ENCODE measurements around the gene ERMAP. TPM values are rescaled to one million over a fixed set of nuclear protein-coding genes. Genes with fewer than 3 reads are reported as not detected.
A peak's percentile ranks its signal among the peaks of the same experiment; 100 is the strongest.

ERMAP gene
- total and polyA plus RNA-seq, 9 of the 15 experiments (the other 6 are each of a cell fraction or from before 2014, with no cell fraction given): 8.0 to 31.4 (median 22.5) TPM

GRCh38 chr1:42817976-42818375 lies 1.1 kb downstream of the ERMAP start (continued):
- TF ChIP-seq U2AF2 (optimal IDR thresholded peaks at IDR 0.05; ENCODE audit: low read depth, low read length) (no peak), TEAD2 (tag; IDR thresholded peaks at IDR 0.05) (no peak), ZNF316 (IDR thresholded peaks at IDR 0.05) (no peak), TCF7 (IDR thresholded peaks at IDR 0.05; ENCODE audit: borderline replicate concordance) (no peak), ZNF3 (CRISPR knock-in tag; IDR thresholded peaks at IDR 0.05) (no peak), ZNF644 (tag; IDR thresholded peaks at IDR 0.05; ENCODE audit: low read depth) (no peak), MEF2D (tag; conservative IDR thresholded peaks at IDR 0.05; ENCODE audit: low read depth) (no peak), YBX1 (IDR thresholded peaks at IDR 0.05) (no peak), GMEB1 (CRISPR knock-in tag; IDR thresholded peaks at IDR 0.05) (no peak), TRIM28 (IDR thresholded peaks at IDR 0.05) (no peak)

- WGBS (ENCODE audit: insufficient coverage, low coverage, missing lambda C conversion rate): 17% methylated on average over 1 of the region's 1 CpG
- H2AFZ ChIP-seq (ENCODE audit: low read depth, low read length): peak overlapping the region; percentile 3; the same call in 1 of the 2 replicates
- H3K9me1 ChIP-seq (ENCODE audit: control insufficient read depth, insufficient read depth, low read length): no peaks in the 10 kb centered on the region
- H3K9me3 ChIP-seq (replicated peaks; ENCODE audit: control insufficient read depth, insufficient read depth, low read depth, low read length): no peaks in the 10 kb centered on the region
- ChIA-PET CTCF (ENCODE audit: low intra/inter-chr PET ratio) (no interaction called here), POLR2A (interaction anchor here (0.6 to 8.7 kb wide), 12 partner anchors 8 to 240 kb away, joined by 3 to 76 read pairs (median 4); partner anchors contain the start of gene ZNF691)
- no peak for FAIRE-seq
- ATAC-seq: no peak
- no peaks in the 10 kb centered on the region for H4K20me1 ChIP-seq (replicated peaks; ENCODE audit: control insufficient read depth, insufficient read depth, low read length)
- H3K9ac ChIP-seq (ENCODE audit: insufficient read depth in 1 of 2, low read depth in 2 of 2, low read length in 2 of 2): peak overlapping the region in 1 of 2 experiments; percentile 0; a peak in 2 of 4 replicates
- H3K79me2 ChIP-seq (ENCODE audit: control insufficient read depth, insufficient read depth, low read length): peaks cover 42% of the 10 kb centered on the region
- H3K27ac ChIP-seq (ENCODE audit: extremely low read depth, low read depth, low read length): peak overlapping the region; percentile 19; the same call in 2 of the 3 replicates
- no peaks in the 10 kb centered on the region for H3K27me3 ChIP-seq (ENCODE audit: control insufficient read depth in 2 of 2, insufficient read depth in 2 of 2, low read length in 2 of 2)
- no peak overlapping the region for H3K4me3 ChIP-seq
- BruUV-seq (replicated peaks): no TSS peak
- H3K36me3 ChIP-seq (ENCODE audit: control insufficient read depth, insufficient read depth, low read length): peaks cover 3% of the 10 kb centered on the region; the same call in 1 of the 3 replicates
- intact Hi-C loops (cut with micrococcal nuclease) (loop anchor here (5.0 kb wide), 1 partner anchor 141 kb away; no protein-coding TSS in a partner anchor), in situ Hi-C loops (cut with MboI) (no loop called here)
- H3K4me2 ChIP-seq (ENCODE audit: insufficient read depth, low read length): no peak overlapping the region; the same call in 1 of the 2 replicates
- DNase-seq (ENCODE audit: extremely low read depth in 1 of 4, low spot score in 3 of 4): peak in 1 of 4 experiments; percentile 55
- peaks cover 28 to 68% of the 10 kb centered on the region in 2 experiments for H3K4me1 ChIP-seq (replicated peaks in 1 of 2; ENCODE audit: control insufficient read depth in 2 of 2, insufficient read depth in 2 of 2, low read length in 2 of 2)
- TF ChIP-seq POLR2G (IDR thresholded peaks at IDR 0.05; ENCODE audit: low read depth, low read length) (no peak), ATF3 (IDR thresholded peaks at IDR 0.05) (no peak), ATF3 (CRISPR knock-in tag; conservative IDR thresholded peaks at IDR 0.05) (0 out of 2 replicates have a peak, but pooled peaks have one; percentile 20), ZNF175 (CRISPR knock-in tag; IDR thresholded peaks at IDR 0.05; ENCODE audit: low read depth) (no peak), HDGF (IDR thresholded peaks at IDR 0.05) (no peak), ZNF398 (CRISPR knock-in tag; IDR thresholded peaks at IDR 0.05) (no peak), PHF8 (IDR thresholded peaks at IDR 0.05; ENCODE audit: borderline replicate concordance, low read length) (no peak), BHLHE40 (IDR thresholded peaks at IDR 0.05; ENCODE audit: low read length) (no peak), ATF1 (CRISPR knock-in tag; IDR thresholded peaks at IDR 0.05) (no peak), ATF1 (tag; IDR thresholded peaks at IDR 0.05) (peak; percentile 54), MTA3 (IDR thresholded peaks at IDR 0.05; ENCODE audit: borderline replicate concordance) (peak; percentile 25; the same call in 1 of the 2 replicates)
Measured at GRCh38 chr1:42820813-42821212, 3.9 kb downstream of the ERMAP start.

Measured in K562 (cell line).